IPS-18a (cell line): ENCODE results near the gene PKD1.
"Not testable (repeated sequence)": the region's sequence is repeated elsewhere in the genome, so short reads cannot be mapped to it uniquely, and the experiment has no call there.

Source experiments
- H3K27ac ChIP-seq: one replicate; pipeline ENCODE4 v1.5.1; 2013; ENCODE audit warnings: low read length
- H3K27me3 ChIP-seq: one replicate; pipeline ENCODE4 v1.6.1; 2013; ENCODE audit warnings: mild to moderate bottlenecking, low read length; ENCODE audit not compliant: control insufficient read depth, insufficient read depth
- H3K36me3 ChIP-seq: one replicate; pipeline ENCODE4 v1.6.1; 2013; ENCODE audit warnings: low read depth, low read length; ENCODE audit not compliant: control insufficient read depth
- H3K4me1 ChIP-seq: one replicate; pipeline ENCODE4 v1.6.1; 2013; ENCODE audit warnings: low read depth, low read length; ENCODE audit not compliant: control insufficient read depth
- H3K4me3 ChIP-seq: one replicate; pipeline ENCODE4 v1.5.1; 2013; ENCODE audit warnings: low read length
- H3K9ac ChIP-seq: one replicate; pipeline ENCODE4 v1.6.1; 2013; ENCODE audit warnings: mild to moderate bottlenecking, low read length, moderate library complexity
- H3K9me3 ChIP-seq: one replicate; pipeline ENCODE4 v1.6.1; 2013; ENCODE audit warnings: low read depth, low read length; ENCODE audit not compliant: control insufficient read depth

Gene PKD1

GRCh38 chr16:2147981-2148671 lies 12.4 kb upstream of the PKD1 start, which contains the start of gene RAB26:
RAB26 (plus strand) TSS chr16:2148625; CDS start chr16:2148784, 159 bp downstream.
- peak within 1 kb of the TSS; percentile 58 for H3K4me3 ChIP-seq
- H3K4me1 ChIP-seq: peaks cover 26% of the 10 kb centered on the region
- peak within 1 kb of the TSS; percentile 53 for H3K9ac ChIP-seq
- peaks cover 8% of the 10 kb centered on the region for H3K36me3 ChIP-seq
- H3K9me3 ChIP-seq: no peaks in the 10 kb centered on the region
- no peak within 1 kb of the TSS for H3K27ac ChIP-seq
- H3K27me3 ChIP-seq: no peaks in the 10 kb centered on the region

DNA sequence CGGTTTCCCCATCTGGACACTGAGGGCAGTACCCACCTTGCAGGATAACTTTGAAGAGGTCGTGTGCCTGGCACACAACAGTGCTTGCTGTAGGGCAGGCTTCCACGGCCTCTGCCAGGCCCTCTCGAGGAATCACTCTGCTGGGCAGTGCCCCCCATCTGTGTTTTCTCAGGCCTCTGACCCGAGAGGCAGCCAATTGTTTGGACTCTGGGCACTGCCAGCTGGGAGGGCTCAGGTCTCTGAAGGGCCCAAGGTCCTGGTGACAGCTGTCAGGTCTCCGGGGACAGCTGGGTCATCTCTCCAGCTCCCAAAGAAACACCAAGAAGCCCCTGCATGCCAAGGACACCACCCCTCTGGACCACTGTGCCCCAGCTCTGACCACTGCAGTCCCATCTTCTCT lies 11.7 kb upstream of the PKD1 start:
- no peak overlapping the region for H3K9ac ChIP-seq
- H3K27ac ChIP-seq: no peak overlapping the region
- H3K36me3 ChIP-seq: peaks cover 3% of the 10 kb centered on the region
- H3K4me3 ChIP-seq: no peak overlapping the region
- H3K27me3 ChIP-seq: no peaks in the 10 kb centered on the region
- peaks cover 22% of the 10 kb centered on the region for H3K4me1 ChIP-seq
- H3K9me3 ChIP-seq: no peaks in the 10 kb centered on the region

- peaks cover 15% of the 10 kb centered on the region for H3K4me1 ChIP-seq
Measured at GRCh38 chr16:2145843-2146242, 10.1 kb upstream of the PKD1 start.

GRCh38 chr16:2143878-2144485 lies 8.3 kb upstream of the PKD1 start:
- H3K27me3 ChIP-seq: no peaks in the 10 kb centered on the region
- H3K4me1 ChIP-seq: no peaks in the 10 kb centered on the region
- no peaks in the 10 kb centered on the region for H3K36me3 ChIP-seq
- no peak overlapping the region for H3K4me3 ChIP-seq
- H3K9me3 ChIP-seq: no peaks in the 10 kb centered on the region
- H3K27ac ChIP-seq: no peak overlapping the region
- no peak overlapping the region for H3K9ac ChIP-seq

More at GRCh38 chr16:2145843-2146242, 10.1 kb upstream of the PKD1 start:
- H3K9ac ChIP-seq: no peak overlapping the region
- H3K27me3 ChIP-seq: no peaks in the 10 kb centered on the region
- no peak overlapping the region for H3K27ac ChIP-seq
- no peak overlapping the region for H3K4me3 ChIP-seq
- no peaks in the 10 kb centered on the region for H3K36me3 ChIP-seq
- no peaks in the 10 kb centered on the region for H3K9me3 ChIP-seq

- no peaks in the 10 kb centered on the region for H3K27me3 ChIP-seq
- H3K36me3 ChIP-seq: no peaks in the 10 kb centered on the region
- no peak overlapping the region for H3K27ac ChIP-seq
- H3K9me3 ChIP-seq: no peaks in the 10 kb centered on the region
- H3K4me3 ChIP-seq: no peak overlapping the region
- H3K4me1 ChIP-seq: no peaks in the 10 kb centered on the region
- H3K9ac ChIP-seq: no peak overlapping the region
Measured at GRCh38 chr16:2142942-2143877, 7.5 kb upstream of the PKD1 start.

- H3K4me1 ChIP-seq, H3K36me3 ChIP-seq, H3K27ac ChIP-seq, H3K9ac ChIP-seq, H3K27me3 ChIP-seq, H3K9me3 ChIP-seq: not testable (repeated sequence)
- H3K4me3 ChIP-seq: peak overlapping the region; percentile 30
Measured at GRCh38 chr16:2135071-2135470, 627 bp downstream of the PKD1 start.

- not testable (repeated sequence) for H3K36me3 ChIP-seq, H3K27ac ChIP-seq, H3K4me3 ChIP-seq, H3K9me3 ChIP-seq, H3K9ac ChIP-seq, H3K27me3 ChIP-seq, H3K4me1 ChIP-seq
Measured at GRCh38 chr16:2133797-2134196, 1.9 kb downstream of the PKD1 start.

DNA sequence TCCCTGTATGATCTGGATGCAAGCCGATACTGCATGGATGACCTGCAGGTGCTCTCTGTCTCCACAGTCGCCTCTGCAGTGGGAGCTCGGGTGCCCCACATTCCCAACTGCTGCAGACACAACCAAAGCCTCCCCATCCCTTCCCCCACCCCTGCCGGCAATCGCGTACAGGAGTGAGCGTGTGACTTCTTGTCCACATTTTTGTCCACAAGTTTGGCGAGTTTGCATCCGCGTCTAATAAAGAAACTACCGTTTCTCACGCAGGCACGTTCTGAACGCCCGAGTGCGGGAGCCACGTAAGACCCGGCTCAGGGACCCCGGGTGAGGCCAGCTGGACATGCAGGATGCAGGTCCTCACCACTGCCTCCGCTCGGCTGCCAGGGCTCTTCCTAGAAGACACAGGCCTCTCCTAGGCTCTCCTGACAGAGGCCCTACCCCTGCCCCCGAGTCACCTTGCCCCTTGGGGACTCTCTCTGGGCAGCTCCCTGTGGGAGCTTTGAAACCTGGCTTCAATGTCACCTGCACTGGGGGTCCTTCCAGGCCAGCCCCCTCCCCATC lies 5.7 kb downstream of the PKD1 start:
- not testable (repeated sequence) for H3K4me1 ChIP-seq, H3K27me3 ChIP-seq, H3K4me3 ChIP-seq, H3K9me3 ChIP-seq, H3K27ac ChIP-seq, H3K36me3 ChIP-seq, H3K9ac ChIP-seq

GRCh38 chr16:2129251-2129650 lies 6.4 kb downstream of the PKD1 start:
- H3K9ac ChIP-seq, H3K27ac ChIP-seq, H3K4me1 ChIP-seq, H3K9me3 ChIP-seq, H3K4me3 ChIP-seq, H3K36me3 ChIP-seq, H3K27me3 ChIP-seq: not testable (repeated sequence)

DNA sequence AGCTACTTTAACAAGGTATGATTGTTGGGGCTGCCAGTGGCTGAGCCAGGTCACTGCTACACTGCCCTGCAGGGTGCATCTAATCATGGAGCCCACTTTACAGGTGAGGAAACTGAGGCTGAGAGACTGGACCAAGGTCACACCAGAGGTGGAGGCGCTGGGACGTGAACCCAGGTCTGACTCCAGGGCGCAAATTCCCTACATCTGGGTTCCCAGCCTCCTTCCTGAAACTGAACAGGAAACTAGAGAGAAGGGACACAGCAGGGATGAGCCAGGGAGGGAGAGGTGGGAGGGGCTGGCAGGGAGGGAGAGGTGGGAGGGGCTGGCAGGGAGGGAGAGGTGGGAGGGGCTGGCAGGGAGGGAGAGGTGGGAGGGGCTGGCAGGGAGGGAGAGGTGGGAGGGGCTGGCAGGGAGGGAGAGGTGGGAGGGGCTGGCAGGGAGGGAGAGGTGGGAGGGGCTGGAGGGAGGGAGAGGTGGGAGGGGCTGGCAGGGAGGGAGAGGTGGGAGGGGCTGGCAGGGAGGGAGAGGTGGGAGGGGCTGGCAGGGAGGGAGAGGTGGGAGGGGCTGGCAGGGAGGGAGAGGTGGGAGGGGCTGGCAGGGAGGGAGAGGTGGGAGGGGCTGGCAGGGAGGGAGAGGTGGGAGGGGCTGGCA lies 7.9 kb downstream of the PKD1 start:
- not testable (repeated sequence) for H3K9me3 ChIP-seq, H3K4me1 ChIP-seq, H3K36me3 ChIP-seq, H3K27me3 ChIP-seq, H3K27ac ChIP-seq, H3K9ac ChIP-seq, H3K4me3 ChIP-seq

DNA sequence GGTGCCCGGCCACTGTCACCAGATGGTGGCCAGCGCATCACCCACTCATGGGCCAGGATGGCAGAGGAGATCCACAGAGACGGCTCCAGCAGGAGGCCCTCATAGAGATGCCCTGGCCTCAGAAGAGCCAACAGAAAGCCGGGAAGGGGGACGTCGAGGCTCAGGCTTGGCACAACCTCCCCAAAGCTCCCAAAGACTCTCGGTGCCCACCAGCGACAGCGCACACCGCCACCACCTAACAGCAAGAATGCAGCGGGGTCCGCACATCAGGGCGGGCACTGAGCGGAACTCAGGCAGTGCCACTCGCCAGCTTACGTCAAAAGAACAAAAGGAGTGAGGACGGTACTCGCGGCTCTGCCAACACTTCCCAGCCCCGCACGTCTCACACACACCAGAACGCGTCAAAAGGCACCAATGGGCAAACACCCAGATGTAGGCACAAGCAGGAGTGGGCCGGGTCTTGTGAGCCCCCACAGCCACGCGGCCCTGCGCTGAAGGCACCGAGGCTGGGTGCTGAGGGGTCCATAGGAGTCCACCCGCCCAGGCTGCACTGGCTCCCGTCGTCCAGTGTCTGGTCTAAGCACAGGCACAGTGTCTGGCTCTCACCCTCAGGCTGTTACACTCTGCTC lies 8.7 kb downstream of the PKD1 start:
- not testable (repeated sequence) for H3K4me1 ChIP-seq, H3K9ac ChIP-seq, H3K27me3 ChIP-seq, H3K9me3 ChIP-seq, H3K4me3 ChIP-seq, H3K27ac ChIP-seq, H3K36me3 ChIP-seq
